HG03439 (cell line): ENCODE data around the gene BARHL2.
A peak's percentile ranks its signal among the peaks of the same experiment; 100 is the strongest.

Experiments
- ATAC-seq: cut with Tn5 transposase; IDR thresholded peaks from one replicate; pipeline ENCODE4 v1.9.1; 2021; ENCODE audit warnings: mild to moderate bottlenecking, moderate library complexity; ENCODE audit not compliant: unreplicated experiment

BARHL2 gene

DNA sequence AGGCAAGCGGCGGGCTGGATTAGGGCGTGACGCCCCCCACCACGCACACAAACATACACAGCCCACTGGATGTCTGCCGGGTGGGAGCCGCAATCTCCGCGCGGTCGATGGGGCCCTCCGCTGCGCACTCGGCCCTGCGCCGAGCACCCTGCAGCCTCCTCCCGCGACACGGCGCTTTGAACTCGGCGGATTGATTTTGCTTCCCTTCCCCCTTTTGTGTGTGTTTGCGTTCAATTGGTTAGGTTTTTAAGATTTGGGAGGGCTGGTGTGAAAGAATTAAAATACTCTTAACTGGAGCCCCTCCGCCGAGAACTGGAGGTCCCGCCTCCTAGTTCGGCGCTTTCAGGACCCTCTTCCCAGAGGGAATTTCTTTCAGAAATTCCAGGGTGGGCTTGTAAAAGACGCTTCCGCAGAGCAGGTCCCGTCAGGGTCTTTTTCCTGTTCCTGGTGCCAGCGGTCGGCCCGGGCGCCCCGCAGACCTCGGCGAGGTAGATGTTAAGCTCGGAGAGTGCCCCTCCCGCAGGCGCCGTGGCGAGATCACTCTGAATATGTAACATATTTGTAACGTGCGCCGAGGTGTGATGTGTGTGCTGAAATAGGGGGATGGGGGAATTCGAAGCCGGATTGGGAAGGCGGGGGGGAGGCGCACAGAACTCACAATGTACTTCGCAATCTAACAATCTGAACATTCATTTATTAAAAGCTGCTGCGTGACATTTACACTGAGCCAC is 8.0 kb upstream of the BARHL2 start:
- no peak for ATAC-seq

GRCh38 chr1:90724361-90724760 is 7.3 kb upstream of the BARHL2 start:
- ATAC-seq = no peak

GRCh38 chr1:90723590-90724108 is 6.5 kb upstream of the BARHL2 start:
- ATAC-seq = no peak

- ATAC-seq = no peak
Measured at GRCh38 chr1:90722874-90723589, 5.9 kb upstream of the BARHL2 start.

GRCh38 chr1:90721210-90722194 is 4.4 kb upstream of the BARHL2 start:
- peak; percentile 74 for ATAC-seq

GRCh38 chr1:90720145-90720636 is 3.1 kb upstream of the BARHL2 start:
- ATAC-seq = no peak

DNA sequence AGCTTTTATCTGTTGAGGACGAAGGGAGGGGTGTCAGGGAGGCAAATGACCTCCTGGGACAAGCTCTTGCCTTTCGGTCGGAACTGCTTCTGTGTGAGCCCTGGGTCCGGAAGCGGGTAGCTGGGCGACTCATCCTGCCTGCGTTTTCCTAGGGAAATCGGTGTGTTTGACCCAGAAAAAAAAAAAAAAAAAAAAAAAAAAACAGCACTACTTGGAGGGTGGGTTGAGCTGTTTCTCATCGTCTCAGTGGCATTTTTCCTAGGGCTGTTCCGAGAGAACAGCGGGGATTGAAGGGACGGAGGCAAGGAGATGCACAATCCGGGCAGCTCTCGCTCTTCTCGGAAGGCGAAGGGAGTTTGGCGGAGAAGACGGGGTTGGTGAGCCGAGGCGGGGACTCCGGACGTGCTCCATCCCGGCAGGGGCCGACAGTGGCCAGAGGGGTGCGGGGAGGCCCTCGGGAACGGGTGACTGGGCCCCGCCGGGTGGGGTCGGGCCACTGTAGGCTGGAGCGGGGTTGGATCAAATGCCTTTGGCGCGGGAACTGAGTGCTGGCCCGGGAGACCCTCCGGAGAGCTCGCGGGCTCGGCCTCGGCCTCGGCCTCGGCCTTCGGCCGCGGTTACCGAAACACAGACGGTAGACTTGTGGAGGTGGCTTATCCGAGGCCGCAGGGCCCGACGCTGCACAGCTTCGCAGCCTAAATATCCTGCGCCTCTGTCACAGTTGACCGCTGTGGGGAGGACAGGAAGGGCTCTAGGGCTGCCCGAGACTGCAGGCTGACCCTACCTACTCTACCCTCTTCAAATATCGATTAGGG is 2.4 kb upstream of the BARHL2 start:
- ATAC-seq = no peak

DNA sequence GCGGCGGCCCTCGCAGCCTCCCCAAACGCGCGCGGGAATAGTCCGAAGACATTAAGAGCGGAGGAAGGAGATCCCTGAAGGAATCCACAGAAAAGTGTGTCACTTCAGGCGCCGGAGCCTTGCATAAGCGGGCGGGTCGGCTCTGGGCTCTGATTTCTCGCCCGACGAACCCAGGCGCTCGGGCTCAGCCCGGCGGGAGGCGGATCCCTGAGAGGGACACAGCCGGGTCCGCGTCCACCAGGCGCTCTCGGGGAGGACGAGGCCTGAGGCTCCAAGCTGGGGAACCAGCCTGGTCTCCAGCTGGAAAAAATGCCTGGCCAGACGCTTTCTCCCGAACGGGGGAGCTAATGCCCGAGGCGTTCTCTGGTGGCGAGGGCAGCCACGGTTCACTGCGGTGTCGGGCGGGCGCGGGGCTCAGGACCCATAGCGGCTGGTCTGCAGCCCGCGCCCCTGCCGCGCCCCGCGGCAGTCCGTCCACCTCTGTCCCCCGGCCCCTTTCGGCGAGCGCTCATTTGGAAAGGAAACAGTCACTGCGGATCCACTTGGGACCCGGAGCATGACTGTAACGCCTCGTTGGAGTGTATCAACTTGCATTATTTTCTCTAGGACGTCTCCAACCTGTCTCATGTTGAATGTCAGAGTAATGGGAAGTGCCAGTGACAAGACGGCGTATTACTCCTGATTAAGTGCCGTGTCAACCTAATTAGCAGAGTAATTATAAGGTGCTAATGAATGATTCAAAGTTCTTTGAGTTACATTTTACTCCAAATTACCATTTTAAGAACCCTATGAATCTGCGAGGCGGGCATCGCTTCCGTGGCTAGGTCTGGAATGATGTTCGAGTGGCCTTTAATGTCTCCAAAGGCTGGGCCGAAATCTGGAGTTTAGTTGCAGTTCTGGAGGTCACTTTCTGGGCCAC is 1.6 kb upstream of the BARHL2 start:
- ATAC-seq = no peak

- no peak for ATAC-seq
Measured at GRCh38 chr1:90717665-90718410, 736 bp upstream of the BARHL2 start.

DNA sequence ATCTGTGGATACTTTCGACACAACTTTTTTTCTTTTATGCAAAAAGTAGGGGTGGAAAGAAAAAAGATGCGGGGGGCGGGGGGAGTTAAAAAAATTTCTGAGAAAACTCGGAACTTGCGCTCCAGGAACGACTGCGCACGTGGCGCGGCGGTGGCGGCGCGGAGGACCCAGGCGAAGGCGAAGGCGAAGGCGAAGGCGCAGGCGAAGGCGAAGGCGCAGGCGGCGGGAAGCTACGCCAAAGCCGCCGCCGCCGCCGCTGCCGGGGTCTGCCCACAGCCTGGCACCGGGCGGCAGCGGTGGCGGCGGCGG is 208 bp upstream of the BARHL2 start:
- ATAC-seq = no peak

- ATAC-seq = no peak
Measured at GRCh38 chr1:90716243-90716551, 905 bp downstream of the BARHL2 start.

GRCh38 chr1:90715309-90715708 is 1.8 kb downstream of the BARHL2 start:
- ATAC-seq = no peak

GRCh38 chr1:90714521-90714951 is 2.6 kb downstream of the BARHL2 start:
- ATAC-seq = no peak

- no peak for ATAC-seq
Measured at GRCh38 chr1:90713741-90714509, 3.2 kb downstream of the BARHL2 start.

DNA sequence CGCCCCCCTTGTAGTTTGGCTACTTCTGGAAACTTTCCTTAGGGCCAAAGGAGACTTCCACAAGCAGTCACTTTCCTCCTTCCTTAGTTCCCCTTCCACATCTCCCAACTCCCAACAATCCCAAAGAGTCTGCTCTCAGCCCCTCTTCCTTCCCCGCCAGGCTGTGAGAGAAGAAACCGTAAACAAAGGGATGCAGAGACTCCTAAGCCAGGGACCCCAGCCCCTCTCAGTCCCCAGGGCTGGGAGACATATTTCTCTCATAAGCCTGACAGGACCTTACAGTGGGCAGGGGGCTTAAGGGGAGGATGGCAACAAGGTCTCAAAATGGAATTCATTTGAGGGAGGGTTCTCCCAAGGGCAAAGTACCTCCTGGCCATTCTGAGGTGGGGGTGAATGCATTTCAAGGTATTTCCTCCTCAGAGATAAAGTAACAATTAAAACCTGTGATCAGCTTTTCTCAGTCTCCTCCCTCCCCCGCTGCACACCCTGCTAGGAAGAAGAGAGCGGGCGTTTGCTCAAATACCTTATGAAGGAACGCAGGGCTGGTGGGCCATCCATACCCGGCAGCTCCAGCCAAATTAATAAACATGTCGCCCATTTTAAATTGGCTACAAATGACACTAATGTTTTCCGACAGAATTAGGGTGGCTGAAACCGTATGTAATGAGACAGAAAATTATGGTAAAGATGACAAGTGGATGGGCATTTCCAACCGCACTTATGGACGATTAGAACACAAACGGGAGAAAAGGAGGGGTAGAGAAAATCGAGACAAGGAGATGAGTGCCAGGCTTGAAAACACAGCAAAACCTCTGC is 4.0 kb downstream of the BARHL2 start:
- no peak for ATAC-seq

DNA sequence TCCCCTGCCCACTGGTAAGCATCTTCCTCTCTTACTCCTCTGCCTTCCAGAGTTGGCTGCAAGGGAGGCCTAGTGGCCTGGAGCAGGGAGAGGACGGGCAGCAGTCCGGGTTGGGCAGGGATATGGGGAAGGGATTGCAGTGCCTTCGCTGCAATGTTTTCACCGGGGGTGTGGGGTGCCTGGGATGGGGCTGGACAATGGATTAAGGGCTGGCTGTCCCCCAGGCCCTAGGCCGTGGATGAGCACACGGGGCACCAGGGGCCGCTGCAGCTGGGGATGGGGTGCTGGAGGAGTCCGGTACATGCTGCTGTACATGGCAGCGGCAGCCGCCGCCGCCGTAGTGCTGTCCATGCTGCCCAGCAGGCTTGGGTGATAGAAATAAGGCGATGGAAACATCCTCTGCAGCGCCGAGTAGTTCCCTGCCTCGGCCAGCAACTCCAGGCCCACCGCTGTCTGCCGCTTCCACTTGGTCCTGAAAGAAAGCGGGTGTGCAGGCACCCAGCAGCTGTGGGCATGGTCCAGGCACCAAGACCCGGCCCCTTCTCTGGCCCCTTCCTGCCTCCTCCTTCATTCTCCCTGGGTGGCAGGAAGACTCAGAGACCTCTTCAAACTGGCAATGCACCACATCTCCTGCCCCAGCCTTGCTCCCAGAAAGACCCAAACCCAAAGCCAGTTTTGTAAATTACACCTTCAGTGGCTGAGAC is 4.8 kb downstream of the BARHL2 start:
- no peak for ATAC-seq
